Kidney epithelial cell (primary cell): ENCODE data around the gene COASY. TPM values are rescaled to one million over a fixed set of nuclear protein-coding genes. Genes with fewer than 3 reads are reported as not detected.
"Not testable (repeated sequence)": the region's sequence is repeated elsewhere in the genome, so short reads cannot be mapped to it uniquely, and the experiment has no call there.

Experiments
- DNase-seq: peaks from one replicate; pipeline ENCODE4 v3.0.0-alpha.2; 2010; ENCODE audit warnings: low read depth
- H3K27me3 ChIP-seq: 2 replicates; pipeline ENCODE4 v1.6.0; 2011; ENCODE audit warnings: low read length; ENCODE audit not compliant: control insufficient read depth, insufficient read depth
- H3K36me3 ChIP-seq: 2 replicates; pipeline ENCODE4 v1.5.1; 2011; ENCODE audit warnings: low read length; ENCODE audit not compliant: control insufficient read depth, insufficient read depth
- H3K4me3 ChIP-seq: 2 replicates; pipeline ENCODE4 v1.5.1; 2011; ENCODE audit warnings: low read depth, mild to moderate bottlenecking, control low read depth, low read length
- total RNA-seq: library from RNA; depleted of rRNA; stranded (reverse); fragments of >200 nt; gene quantifications from 2 replicates; pipeline ENCODE4 v1.2.3, GENCODE V29; 2015
- TF ChIP-seq, protein P1 (sequence below): IDR thresholded peaks from 2 replicates; pipeline ENCODE4 v1.5.1; 2011; ENCODE audit warnings: mild to moderate bottlenecking, moderate library complexity, low read length, control low read depth, inconsistent platforms; ENCODE audit not compliant: insufficient read depth, poor library complexity, severe bottlenecking

COASY gene
- total RNA-seq, 1 donor from 2014 or later: 26.8 TPM

DNA sequence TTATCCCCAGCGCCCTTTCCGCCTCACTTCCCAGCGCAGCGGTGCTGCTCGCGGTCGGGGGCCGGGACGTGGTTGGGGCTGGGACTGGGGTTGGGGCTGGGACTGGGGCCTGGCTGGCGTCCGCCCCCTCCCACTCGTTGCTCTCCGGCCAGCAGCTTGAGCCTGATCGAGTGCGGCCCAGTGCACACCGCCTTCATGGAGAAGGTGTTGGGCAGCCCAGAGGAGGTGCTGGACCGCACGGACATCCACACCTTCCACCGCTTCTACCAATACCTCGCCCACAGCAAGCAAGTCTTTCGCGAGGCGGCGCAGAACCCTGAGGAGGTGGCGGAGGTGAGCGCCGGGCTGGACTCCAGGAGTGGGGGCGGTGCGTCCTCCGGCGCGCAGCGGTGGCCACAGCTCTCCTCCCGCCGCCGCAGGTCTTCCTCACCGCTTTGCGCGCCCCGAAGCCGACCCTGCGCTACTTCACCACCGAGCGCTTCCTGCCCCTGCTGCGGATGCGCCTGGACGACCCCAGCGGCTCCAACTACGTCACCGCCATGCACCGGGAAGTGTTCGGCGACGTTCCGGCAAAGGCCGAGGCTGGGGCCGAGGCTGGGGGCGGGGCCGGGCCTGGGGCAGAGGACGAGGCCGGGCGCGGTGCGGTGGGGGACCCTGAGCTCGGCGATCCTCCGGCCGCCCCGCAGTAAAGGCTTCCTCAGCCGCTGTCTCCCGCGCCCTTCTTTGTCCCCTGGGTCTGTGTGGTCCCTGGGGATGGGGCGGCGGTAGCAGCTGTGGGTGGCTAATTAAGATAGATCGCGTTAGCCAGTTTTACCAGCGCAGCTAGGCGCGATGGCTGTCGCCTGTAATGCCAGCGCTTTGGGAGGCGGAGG, 7.5 kb upstream of the COASY start:
- TF ChIP-seq, protein P1, sequence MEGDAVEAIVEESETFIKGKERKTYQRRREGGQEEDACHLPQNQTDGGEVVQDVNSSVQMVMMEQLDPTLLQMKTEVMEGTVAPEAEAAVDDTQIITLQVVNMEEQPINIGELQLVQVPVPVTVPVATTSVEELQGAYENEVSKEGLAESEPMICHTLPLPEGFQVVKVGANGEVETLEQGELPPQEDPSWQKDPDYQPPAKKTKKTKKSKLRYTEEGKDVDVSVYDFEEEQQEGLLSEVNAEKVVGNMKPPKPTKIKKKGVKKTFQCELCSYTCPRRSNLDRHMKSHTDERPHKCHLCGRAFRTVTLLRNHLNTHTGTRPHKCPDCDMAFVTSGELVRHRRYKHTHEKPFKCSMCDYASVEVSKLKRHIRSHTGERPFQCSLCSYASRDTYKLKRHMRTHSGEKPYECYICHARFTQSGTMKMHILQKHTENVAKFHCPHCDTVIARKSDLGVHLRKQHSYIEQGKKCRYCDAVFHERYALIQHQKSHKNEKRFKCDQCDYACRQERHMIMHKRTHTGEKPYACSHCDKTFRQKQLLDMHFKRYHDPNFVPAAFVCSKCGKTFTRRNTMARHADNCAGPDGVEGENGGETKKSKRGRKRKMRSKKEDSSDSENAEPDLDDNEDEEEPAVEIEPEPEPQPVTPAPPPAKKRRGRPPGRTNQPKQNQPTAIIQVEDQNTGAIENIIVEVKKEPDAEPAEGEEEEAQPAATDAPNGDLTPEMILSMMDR: peak; percentile 3
- Histone ChIP-seq H3K4me3 (peak overlapping the region; percentile 77), H3K27me3 (no peaks in the 10 kb centered on the region), H3K36me3 (no peaks in the 10 kb centered on the region)
- DNase-seq: no peak

DNA sequence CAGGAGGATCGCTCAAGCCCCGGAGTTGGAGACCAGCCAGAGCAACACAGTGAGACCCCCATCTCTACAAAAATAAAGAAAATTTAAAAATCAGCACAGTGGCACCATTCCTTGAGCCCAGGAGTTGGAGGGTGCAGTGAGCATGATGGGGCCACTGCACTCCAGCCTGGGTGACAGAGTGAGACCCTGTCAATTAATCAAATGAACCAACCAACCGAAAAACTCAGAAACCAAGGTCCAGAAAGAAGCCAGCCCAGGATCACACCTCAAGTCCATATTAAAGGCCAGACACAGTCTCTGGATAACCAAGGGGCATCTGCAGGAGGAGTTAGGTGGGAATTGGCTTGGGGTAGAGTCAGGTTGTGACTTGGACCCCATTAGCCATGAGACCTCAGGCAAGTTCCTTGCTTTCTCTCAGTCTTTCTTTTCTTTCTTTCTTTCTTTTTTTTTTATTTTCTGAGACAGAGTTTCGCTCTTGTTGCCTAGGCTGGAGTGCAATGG, 6.8 kb upstream of the COASY start:
- H3K27me3 ChIP-seq: no peaks in the 10 kb centered on the region
- TF ChIP-seq, protein P1: no peak
- H3K4me3 ChIP-seq: peak overlapping the region; percentile 77
- no peak for DNase-seq
- no peaks in the 10 kb centered on the region for H3K36me3 ChIP-seq

DNA sequence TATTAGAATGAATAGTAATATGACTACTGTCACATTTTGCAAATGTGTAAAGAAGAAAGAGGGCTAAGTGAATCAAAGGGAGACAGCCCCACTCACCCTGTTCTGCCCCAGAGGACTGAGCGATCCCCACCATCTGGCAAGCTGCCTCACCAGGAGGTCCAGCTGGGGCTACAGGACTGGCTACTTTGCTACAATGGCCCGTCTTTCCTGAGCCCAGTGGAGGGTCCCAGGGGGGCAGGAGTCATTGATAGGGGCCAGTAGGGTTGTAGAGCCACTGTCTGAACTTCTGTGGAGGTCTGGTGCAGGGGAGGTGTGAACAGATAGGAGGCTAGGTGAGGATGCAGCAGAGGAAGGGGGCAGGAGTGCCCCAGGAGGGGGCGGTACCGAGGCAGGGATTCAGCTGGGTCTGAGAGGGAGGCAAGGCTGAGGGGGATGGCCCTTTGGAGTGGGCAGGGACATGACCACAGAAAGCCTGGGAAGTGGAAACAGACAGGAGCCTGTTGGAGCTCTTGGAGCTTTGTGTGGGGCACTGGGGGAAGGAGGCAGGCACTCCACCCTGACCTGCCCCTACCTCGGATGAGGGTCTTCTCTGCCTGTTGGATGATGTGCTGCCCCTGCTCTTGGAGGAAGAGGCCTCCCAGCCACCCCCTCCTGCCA, 5.9 kb upstream of the COASY start:
- not testable (repeated sequence) for H3K27me3 ChIP-seq, DNase-seq, H3K4me3 ChIP-seq, H3K36me3 ChIP-seq
- TF ChIP-seq, protein P1: peak; percentile 16

DNA sequence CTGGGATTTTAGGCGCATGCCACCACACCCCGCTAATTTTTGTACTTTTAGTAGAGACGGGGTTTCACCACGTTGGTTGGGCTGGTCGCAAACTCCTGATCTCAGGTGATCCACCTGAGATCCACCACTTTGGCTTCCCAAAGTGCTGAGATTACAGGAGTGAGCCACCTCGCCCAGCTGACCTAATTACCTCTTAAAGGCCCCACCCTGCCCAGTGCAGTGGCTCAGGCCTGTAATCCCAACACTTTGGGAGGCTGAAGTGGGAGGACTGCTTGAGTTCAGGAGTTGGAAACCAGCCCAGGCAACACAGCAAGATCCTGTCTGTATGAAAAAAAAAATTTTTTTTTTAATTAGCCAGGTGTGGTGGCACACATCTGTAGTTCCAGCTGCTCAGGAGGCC, 2.9 kb upstream of the COASY start:
- no peak for DNase-seq
- Histone ChIP-seq H3K4me3 (no peak overlapping the region), H3K36me3 (no peaks in the 10 kb centered on the region), H3K27me3 (no peaks in the 10 kb centered on the region)
- TF ChIP-seq, protein P1: no peak

DNA sequence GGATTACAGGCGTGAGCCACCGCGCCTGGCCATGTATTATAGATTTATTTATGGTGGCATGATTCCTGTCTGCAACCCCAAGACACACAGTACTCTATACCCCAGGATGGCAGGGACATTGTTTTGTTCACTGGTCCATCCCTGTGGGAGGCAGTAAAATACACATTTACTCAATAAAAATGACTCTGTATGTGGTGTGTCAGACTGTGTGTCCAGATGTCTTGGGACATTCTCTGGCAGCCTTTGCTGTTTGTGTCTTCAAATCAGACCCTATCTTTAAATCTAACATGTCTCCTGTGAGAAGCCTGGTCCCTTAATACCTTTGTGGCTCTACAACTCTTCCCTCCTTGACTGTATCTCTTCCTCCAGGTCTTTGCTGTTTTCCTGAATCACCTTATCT, 1.7 kb upstream of the COASY start:
- H3K27me3 ChIP-seq: no peaks in the 10 kb centered on the region
- H3K4me3 ChIP-seq: no peak overlapping the region
- DNase-seq: no peak
- TF ChIP-seq, protein P1: no peak
- peaks cover 2% of the 10 kb centered on the region for H3K36me3 ChIP-seq
